WTC11 (cell line): Measurements from ENCODE around the gene TBC1D22A.

Experiments used
- CTCF ChIP-seq: fragments of 200-600 bp; IDR thresholded peaks from 2 replicates; pipeline ENCODE4 v1.8.0; 2022; ENCODE audit warnings: antibody characterized with exemption
- E2F1 ChIP-seq: sonication (generic); formaldehyde crosslinking; IDR thresholded peaks from 2 replicates; pipeline ENCODE4 v1.8.0; 2022; ENCODE audit warnings: mild to moderate bottlenecking, missing genetic modification reagents
- ETV6 ChIP-seq: sonication (generic); formaldehyde crosslinking; IDR thresholded peaks from 2 replicates; pipeline ENCODE4 v1.8.1; 2022; ENCODE audit warnings: mild to moderate bottlenecking, missing genetic modification reagents
- FOXP1 ChIP-seq: sonication (generic); formaldehyde crosslinking; IDR thresholded peaks from 2 replicates; pipeline ENCODE4 v1.8.0; 2022; ENCODE audit warnings: missing genetic modification reagents, mild to moderate bottlenecking, moderate library complexity, borderline replicate concordance
- HMGXB4 ChIP-seq: sonication (generic); formaldehyde crosslinking; IDR thresholded peaks from 2 replicates; pipeline ENCODE4 v1.8.1; 2023; ENCODE audit warnings: mild to moderate bottlenecking, moderate library complexity, missing genetic modification reagents
- IRF1 ChIP-seq: sonication (generic); formaldehyde crosslinking; IDR thresholded peaks from 2 replicates; pipeline ENCODE4 v1.8.0; 2023; ENCODE audit warnings: missing genetic modification reagents
- NR2C2 ChIP-seq: sonication (generic); formaldehyde crosslinking; IDR thresholded peaks from 2 replicates; pipeline ENCODE4 v1.8.0; 2022; ENCODE audit warnings: mild to moderate bottlenecking, missing genetic modification reagents
- SMAD3 ChIP-seq: sonication (generic); formaldehyde crosslinking; IDR thresholded peaks from 2 replicates; pipeline ENCODE4 v1.8.0; 2022; ENCODE audit warnings: missing genetic modification reagents, mild to moderate bottlenecking, borderline replicate concordance
- SP1 ChIP-seq: sonication (generic); formaldehyde crosslinking; conservative IDR thresholded peaks from 2 replicates; pipeline ENCODE4 v1.8.1; 2022; ENCODE audit warnings: missing genetic modification reagents

- TF ChIP-seq CTCF (no peak), SMAD3 (CRISPR knock-in tag) (no peak), FOXP1 (no peak), NR2C2 (no peak), HMGXB4 (CRISPR knock-in tag) (no peak), ETV6 (no peak), SP1 (CRISPR knock-in tag) (no peak), IRF1 (CRISPR knock-in tag) (no peak), E2F1 (no peak)
Observed at GRCh38 chr22:47131632-47132427, 369.4 kb downstream of the TBC1D22A start.
